ENCODE data around the gene TCF12. TPM values are rescaled to one million over a fixed set of nuclear protein-coding genes. Genes with fewer than 3 reads are reported as not detected.

TCF12 gene
- total and polyA plus RNA-seq, 2 donors (not counting 3 experiments of a cell fraction or from before 2014, with no cell fraction given) = 72.1 to 133 TPM

DNA sequence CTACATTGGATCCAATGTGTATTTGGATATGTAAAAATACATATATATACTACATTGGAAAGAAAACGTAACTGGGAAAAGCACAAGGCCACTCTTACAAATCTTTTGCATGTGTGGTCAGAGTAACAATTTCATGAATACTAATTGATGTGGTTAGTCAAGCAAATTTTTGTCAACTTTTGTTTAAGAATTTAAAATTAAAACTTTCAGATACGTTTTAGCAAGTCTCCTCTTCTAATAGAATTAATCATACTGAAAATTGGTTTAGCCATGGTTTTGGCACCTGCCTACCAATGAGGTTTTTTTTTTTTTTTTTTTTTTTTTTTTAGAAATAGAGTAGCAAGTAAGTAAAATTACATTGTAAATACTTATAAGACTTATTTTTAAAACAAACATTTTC, 304.9 kb downstream of the TCF12 start:
- no peak overlapping the region for H3K4me2 ChIP-seq (ENCODE audit: insufficient read depth, low read length)
- no peak for TF ChIP-seq POLR2A (IDR thresholded peaks at IDR 0.05; ENCODE audit: low read depth, low read length)
- TF ChIP-seq CTCF (IDR thresholded peaks at IDR 0.05; ENCODE audit: extremely low read depth in 1 of 2, insufficient read depth in 1 of 2, low read depth in 1 of 2, low read length in 2 of 2) = no peak
- TF ChIP-seq EZH2 (IDR thresholded peaks at IDR 0.05; ENCODE audit: borderline replicate concordance, low read depth, low read length, severe bottlenecking) = no peak
- TF ChIP-seq POLR2AphosphoS5 (IDR thresholded peaks at IDR 0.05; ENCODE audit: insufficient read depth, low read depth, low read length) = no peak
- H3K27ac ChIP-seq (ENCODE audit: insufficient read depth, low read depth, low read length) = no peak overlapping the region
- H3K79me2 ChIP-seq (ENCODE audit: control insufficient read depth, insufficient read depth, low read length) = peaks cover 19% of the 10 kb centered on the region
- H3K27me3 ChIP-seq (ENCODE audit: control insufficient read depth in 2 of 2, insufficient read depth in 2 of 2, low read length in 2 of 2) = no peaks in the 10 kb centered on the region
- H3K4me1 ChIP-seq (ENCODE audit: control insufficient read depth, extremely low read depth, insufficient read depth, low read length) = peaks cover 5% of the 10 kb centered on the region
- no peak overlapping the region for H2AFZ ChIP-seq (ENCODE audit: low read depth, low read length)
- no peaks in the 10 kb centered on the region for H4K20me1 ChIP-seq (replicated peaks; ENCODE audit: control insufficient read depth, extremely low read depth, insufficient read depth, low read length)
- H3K9ac ChIP-seq (replicated peaks; ENCODE audit: extremely low read depth, insufficient read depth, low read length) = no peak overlapping the region
- BruUV-seq (replicated peaks) = no TSS peak
- FAIRE-seq (no peak), DNase-seq (ENCODE audit: low read depth, low spot score) (no peak)
- dilution Hi-C loops (cut with MboI; ENCODE audit: extremely low pct_ligation_motif_present, low sequenced_read_pairs) = no loop called here
- POLR2A ChIA-PET = no interaction called here
- H3K36me3 ChIP-seq (ENCODE audit: control insufficient read depth in 2 of 2, extremely low read depth in 1 of 2, insufficient read depth in 2 of 2, low read length in 2 of 2) = no peaks in the 10 kb centered on the region
- H3K9me3 ChIP-seq (replicated peaks; ENCODE audit: control insufficient read depth, insufficient read depth, low read length) = no peaks in the 10 kb centered on the region
- CTCF ChIA-PET = no interaction called here
- intact Hi-C loops (cut with micrococcal nuclease) = no loop called here
- no peaks in the 10 kb centered on the region for H3K9me1 ChIP-seq (replicated peaks; ENCODE audit: control insufficient read depth, extremely low read depth, insufficient read depth, low read length)
- no peak overlapping the region for H3K4me3 ChIP-seq (replicated peaks in 1 of 3; ENCODE audit: insufficient read depth in 1 of 3, low read depth in 1 of 3, low read length in 3 of 3)

GRCh38 chr15:57223887-57224286, 305.4 kb downstream of the TCF12 start:
- Histone ChIP-seq H3K36me3 (ENCODE audit: control insufficient read depth in 2 of 2, extremely low read depth in 1 of 2, insufficient read depth in 2 of 2, low read length in 2 of 2) (no peaks in the 10 kb centered on the region), H3K79me2 (ENCODE audit: control insufficient read depth, insufficient read depth, low read length) (peaks cover 17% of the 10 kb centered on the region), H3K27ac (ENCODE audit: insufficient read depth, low read depth, low read length) (no peak overlapping the region), H3K4me1 (ENCODE audit: control insufficient read depth, extremely low read depth, insufficient read depth, low read length) (peaks cover under 1% of the 10 kb centered on the region), H3K9me1 (replicated peaks; ENCODE audit: control insufficient read depth, extremely low read depth, insufficient read depth, low read length) (no peaks in the 10 kb centered on the region), H2AFZ (ENCODE audit: low read depth, low read length) (no peak overlapping the region), H3K27me3 (ENCODE audit: control insufficient read depth in 2 of 2, insufficient read depth in 2 of 2, low read length in 2 of 2) (no peaks in the 10 kb centered on the region), H4K20me1 (replicated peaks; ENCODE audit: control insufficient read depth, extremely low read depth, insufficient read depth, low read length) (no peaks in the 10 kb centered on the region), H3K9me3 (replicated peaks; ENCODE audit: control insufficient read depth, insufficient read depth, low read length) (no peaks in the 10 kb centered on the region), H3K4me2 (ENCODE audit: insufficient read depth, low read length) (no peak overlapping the region), H3K4me3 (replicated peaks in 1 of 3; ENCODE audit: insufficient read depth in 1 of 3, low read depth in 1 of 3, low read length in 3 of 3) (no peak overlapping the region), H3K9ac (replicated peaks; ENCODE audit: extremely low read depth, insufficient read depth, low read length) (no peak overlapping the region)
- TF ChIP-seq GATA2 (IDR thresholded peaks at IDR 0.05; ENCODE audit: insufficient read depth, insufficient read length, low read depth, low read length) = no peak
- TF ChIP-seq POLR2AphosphoS5 (IDR thresholded peaks at IDR 0.05; ENCODE audit: insufficient read depth, low read depth, low read length) = no peak
- TF ChIP-seq EZH2 (IDR thresholded peaks at IDR 0.05; ENCODE audit: borderline replicate concordance, low read depth, low read length, severe bottlenecking) = no peak
- TF ChIP-seq MYC (IDR thresholded peaks at IDR 0.05; ENCODE audit: low read depth, low read length) = no peak
- TF ChIP-seq, protein P1, sequence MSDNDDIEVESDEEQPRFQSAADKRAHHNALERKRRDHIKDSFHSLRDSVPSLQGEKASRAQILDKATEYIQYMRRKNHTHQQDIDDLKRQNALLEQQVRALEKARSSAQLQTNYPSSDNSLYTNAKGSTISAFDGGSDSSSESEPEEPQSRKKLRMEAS (IDR thresholded peaks at IDR 0.05; ENCODE audit: insufficient read depth, insufficient read length) = no peak
- TF ChIP-seq POLR2A (IDR thresholded peaks at IDR 0.05; ENCODE audit: low read depth, low read length) = no peak
- TF ChIP-seq FOS (IDR thresholded peaks at IDR 0.05; ENCODE audit: borderline replicate concordance, insufficient read depth, low read length) = no peak
- dilution Hi-C loops (cut with MboI; ENCODE audit: extremely low pct_ligation_motif_present, low sequenced_read_pairs) = no loop called here
- FAIRE-seq (no peak), DNase-seq (ENCODE audit: low read depth, low spot score) (no peak)
- BruUV-seq (replicated peaks) = no TSS peak
- intact Hi-C loops (cut with micrococcal nuclease) = no loop called here
- CTCF ChIA-PET = no interaction called here
- POLR2A ChIA-PET = no interaction called here
